ENCODE results near the gene NSMCE1.
"Not testable (repeated sequence)": the region's sequence is repeated elsewhere in the genome, so short reads cannot be mapped to it uniquely, and the experiment has no call there.

The NSMCE1 gene

DNA sequence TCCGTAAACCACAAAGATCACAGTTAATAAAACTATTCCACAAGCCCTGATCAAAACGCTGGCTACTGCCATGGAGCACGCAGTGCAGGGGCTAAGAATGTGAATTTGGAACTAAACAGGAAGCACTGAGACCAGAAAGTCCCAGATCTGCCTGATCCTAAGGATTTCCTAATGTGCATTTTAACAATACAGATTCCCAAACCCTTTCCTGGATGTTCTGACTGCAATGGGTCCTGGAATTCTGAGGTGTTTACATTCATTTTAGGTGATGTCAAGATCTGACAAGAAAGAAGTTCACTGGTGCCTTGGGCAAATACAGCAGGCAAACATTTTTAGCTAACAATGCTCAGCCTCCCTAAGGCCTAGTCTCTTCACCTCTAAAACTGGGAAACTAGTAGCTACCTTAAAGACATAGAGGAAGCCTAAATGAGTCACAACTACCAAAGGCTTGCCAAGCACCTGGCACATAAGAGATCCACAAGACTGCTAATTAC, 10.3 kb downstream of the NSMCE1 start:
- no peak overlapping the region for H3K27ac ChIP-seq
- TF ChIP-seq Cebpa-rat (IDR thresholded peaks at IDR 0.05): no peak
- H4K20me1 ChIP-seq: no peaks in the 10 kb centered on the region
- H3K36me3 ChIP-seq: peaks cover 24% of the 10 kb centered on the region
- H3K4me2 ChIP-seq: no peak overlapping the region
- no peaks in the 10 kb centered on the region for H3K4me1 ChIP-seq
- no peak overlapping the region for H3K4me3 ChIP-seq
- H3K27me3 ChIP-seq: no peaks in the 10 kb centered on the region
- no peaks in the 10 kb centered on the region for H3K9me3 ChIP-seq
- H3K9ac ChIP-seq: no peak overlapping the region

DNA sequence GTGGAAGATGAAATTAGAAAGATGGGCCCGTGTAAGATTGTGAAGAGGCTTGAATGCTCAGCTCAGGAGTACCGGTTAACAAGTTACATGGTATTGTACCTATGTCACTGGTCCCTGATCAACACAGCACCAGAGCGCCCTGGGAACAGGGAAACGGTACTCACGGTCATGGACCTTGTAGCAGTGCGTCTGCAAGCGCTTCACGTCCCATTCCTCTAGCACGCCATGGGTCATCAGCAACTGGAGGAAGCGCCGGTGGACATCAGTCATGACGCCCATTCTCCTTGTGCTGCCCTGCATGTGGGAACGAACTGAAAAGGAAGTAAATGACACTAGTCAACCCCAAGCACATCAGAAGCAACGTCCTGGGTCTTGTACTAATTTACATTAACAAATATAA, 11.3 kb downstream of the NSMCE1 start:
- Histone ChIP-seq H3K9me3 (no peaks in the 10 kb centered on the region), H3K27me3 (no peaks in the 10 kb centered on the region), H3K27ac (no peak overlapping the region), H3K9ac (no peak overlapping the region), H4K20me1 (no peaks in the 10 kb centered on the region), H3K36me3 (peaks cover 24% of the 10 kb centered on the region), H3K4me2 (no peak overlapping the region), H3K4me1 (peaks cover 6% of the 10 kb centered on the region; the same call in 1 of the 2 replicates), H3K4me3 (no peak overlapping the region)
- no peak for TF ChIP-seq Cebpa-rat (IDR thresholded peaks at IDR 0.05)

DNA sequence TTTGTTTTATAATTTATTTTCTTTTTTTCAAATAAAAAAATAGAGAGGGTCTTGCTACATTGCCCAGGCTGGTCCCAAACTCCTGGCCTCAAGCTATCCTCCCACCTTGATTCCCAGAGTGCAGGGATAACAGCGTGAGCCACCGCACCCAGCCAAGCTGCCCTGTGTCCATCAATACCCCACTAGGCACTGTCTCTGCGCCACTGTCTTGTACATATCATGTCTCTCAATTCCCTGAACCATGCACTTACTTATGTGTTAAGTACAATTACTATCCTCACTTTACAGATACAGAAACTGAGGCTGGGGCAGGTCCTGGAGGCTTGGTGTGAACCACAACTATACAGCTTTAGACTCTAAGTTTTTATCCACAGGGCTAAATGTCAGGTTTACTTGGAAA, 11.7 kb downstream of the NSMCE1 start:
- no peak overlapping the region for H3K27ac ChIP-seq
- H4K20me1 ChIP-seq: no peaks in the 10 kb centered on the region
- H3K4me1 ChIP-seq: peaks cover 6% of the 10 kb centered on the region; the same call in 1 of the 2 replicates
- no peak overlapping the region for H3K4me3 ChIP-seq
- no peak overlapping the region for H3K4me2 ChIP-seq
- H3K9ac ChIP-seq: no peak overlapping the region
- peaks cover 24% of the 10 kb centered on the region for H3K36me3 ChIP-seq
- H3K9me3 ChIP-seq: no peaks in the 10 kb centered on the region
- H3K27me3 ChIP-seq: no peaks in the 10 kb centered on the region
- TF ChIP-seq Cebpa-rat (IDR thresholded peaks at IDR 0.05): no peak

DNA sequence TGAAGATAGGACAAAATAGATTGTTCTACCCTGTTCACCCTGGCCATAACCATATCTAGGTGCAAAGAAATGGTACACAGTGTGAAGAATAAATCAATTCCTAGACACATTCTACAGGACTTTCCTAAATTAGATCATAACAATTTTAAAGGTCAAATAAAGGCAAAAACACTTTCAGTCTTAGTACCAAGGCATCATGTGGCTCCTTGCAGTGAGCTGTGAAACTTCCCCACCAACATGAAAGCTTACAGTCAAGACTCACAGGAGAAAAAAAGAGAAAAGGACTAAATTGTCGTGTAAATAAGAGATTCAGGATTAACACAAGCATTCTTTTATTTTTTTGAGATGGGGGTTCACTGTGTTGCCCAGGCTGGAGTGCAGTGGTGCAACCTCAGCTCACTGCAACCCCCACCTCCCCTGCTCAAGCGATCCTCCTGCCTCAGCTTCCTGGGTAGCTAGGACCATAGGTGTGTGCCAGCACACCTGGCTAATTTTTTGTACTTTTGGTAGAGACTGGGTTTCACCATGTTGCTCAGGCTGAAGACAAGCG, 14.2 kb downstream of the NSMCE1 start:
- Histone ChIP-seq H3K9me3 (no peaks in the 10 kb centered on the region), H3K27ac (no peak overlapping the region), H3K27me3 (no peaks in the 10 kb centered on the region), H3K4me1 (peaks cover 6% of the 10 kb centered on the region; the same call in 1 of the 2 replicates), H3K36me3 (peaks cover 24% of the 10 kb centered on the region), H3K4me2 (no peak overlapping the region), H3K9ac (no peak overlapping the region), H3K4me3 (no peak overlapping the region), H4K20me1 (no peaks in the 10 kb centered on the region)
- TF ChIP-seq Cebpa-rat (IDR thresholded peaks at IDR 0.05): no peak

GRCh38 chr16:27253526-27253930, 15.0 kb downstream of the NSMCE1 start:
- Histone ChIP-seq H3K9me3 (no peaks in the 10 kb centered on the region), H3K4me3 (no peak overlapping the region), H3K9ac (no peak overlapping the region), H3K4me1 (peaks cover 6% of the 10 kb centered on the region; the same call in 1 of the 2 replicates), H3K27ac (no peak overlapping the region), H3K36me3 (peaks cover 24% of the 10 kb centered on the region), H3K27me3 (no peaks in the 10 kb centered on the region), H3K4me2 (no peak overlapping the region), H4K20me1 (no peaks in the 10 kb centered on the region)
- TF ChIP-seq Cebpa-rat (IDR thresholded peaks at IDR 0.05): no peak

GRCh38 chr16:27252206-27252585, 16.4 kb downstream of the NSMCE1 start:
- no peaks in the 10 kb centered on the region for H4K20me1 ChIP-seq
- no peak overlapping the region for H3K4me3 ChIP-seq
- H3K9ac ChIP-seq: no peak overlapping the region
- peaks cover 7% of the 10 kb centered on the region for H3K4me1 ChIP-seq
- no peaks in the 10 kb centered on the region for H3K9me3 ChIP-seq
- no peaks in the 10 kb centered on the region for H3K27me3 ChIP-seq
- H3K36me3 ChIP-seq: peaks cover 22% of the 10 kb centered on the region
- no peak overlapping the region for H3K27ac ChIP-seq
- no peak overlapping the region for H3K4me2 ChIP-seq
- TF ChIP-seq Cebpa-rat (IDR thresholded peaks at IDR 0.05): no peak

DNA sequence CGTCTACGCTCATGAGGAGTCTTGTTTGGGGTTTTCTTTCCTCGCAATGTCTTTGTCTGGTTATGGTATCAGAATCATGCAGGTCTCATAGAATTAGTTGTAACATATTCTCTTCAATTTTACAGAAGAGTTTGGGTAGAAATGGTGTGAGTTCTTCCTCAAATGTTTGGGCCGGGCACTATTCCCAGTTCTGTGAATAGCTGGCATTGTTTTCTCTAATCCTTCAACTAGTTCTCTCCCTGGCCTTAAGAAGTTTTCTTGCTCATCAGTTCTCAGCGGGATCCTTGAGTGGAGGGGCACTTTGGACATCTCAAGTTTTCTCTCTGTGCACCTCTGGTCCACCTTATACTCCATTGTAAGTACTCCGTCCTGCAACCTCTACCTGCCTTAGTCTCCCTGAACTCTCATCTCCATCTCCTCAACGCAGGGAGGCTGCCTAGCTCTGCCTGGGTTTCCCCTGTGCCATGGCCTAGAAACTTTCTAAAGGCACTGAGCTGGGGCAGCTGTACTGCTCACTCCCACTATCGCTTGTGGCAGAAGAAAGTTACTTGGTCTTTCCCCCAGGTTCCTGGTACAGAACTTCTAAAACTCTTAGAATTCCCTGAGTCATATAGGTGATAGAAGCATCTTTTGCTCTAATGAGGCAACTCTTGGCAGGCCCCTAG, 16.9 kb downstream of the NSMCE1 start:
- Histone ChIP-seq H3K27me3 (no peaks in the 10 kb centered on the region), H3K4me1 (peaks cover 13% of the 10 kb centered on the region), H3K27ac (no peak overlapping the region), H3K4me3 (no peak overlapping the region), H3K9me3 (no peaks in the 10 kb centered on the region), H3K4me2 (no peak overlapping the region), H4K20me1 (no peaks in the 10 kb centered on the region), H3K9ac (no peak overlapping the region), H3K36me3 (peaks cover 17% of the 10 kb centered on the region)
- TF ChIP-seq Cebpa-rat (IDR thresholded peaks at IDR 0.05): no peak

DNA sequence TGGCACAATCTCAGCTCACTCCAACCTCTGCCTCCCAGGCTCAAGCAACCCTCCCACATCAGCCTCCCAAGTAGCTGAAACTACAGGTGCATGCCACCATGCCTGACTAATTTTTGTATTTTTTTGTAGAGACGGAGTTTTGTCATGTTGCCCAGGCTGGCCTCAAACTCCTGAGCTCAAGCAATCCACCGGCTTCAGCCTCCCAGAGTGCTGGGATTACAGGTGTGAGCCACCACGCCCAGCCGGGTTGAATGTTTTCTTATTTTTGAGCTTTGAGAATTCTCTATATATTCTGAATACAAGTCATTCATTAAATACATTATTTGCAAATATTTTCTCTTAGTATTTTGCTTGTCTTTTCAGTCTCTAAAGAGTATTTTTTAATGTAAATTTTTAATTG, 19.7 kb downstream of the NSMCE1 start:
- H4K20me1 ChIP-seq, H3K36me3 ChIP-seq, H3K9ac ChIP-seq, H3K27me3 ChIP-seq, H3K4me2 ChIP-seq, H3K27ac ChIP-seq, H3K4me3 ChIP-seq, H3K9me3 ChIP-seq: not testable (repeated sequence)
- peaks cover 24% of the 10 kb centered on the region for H3K4me1 ChIP-seq

DNA sequence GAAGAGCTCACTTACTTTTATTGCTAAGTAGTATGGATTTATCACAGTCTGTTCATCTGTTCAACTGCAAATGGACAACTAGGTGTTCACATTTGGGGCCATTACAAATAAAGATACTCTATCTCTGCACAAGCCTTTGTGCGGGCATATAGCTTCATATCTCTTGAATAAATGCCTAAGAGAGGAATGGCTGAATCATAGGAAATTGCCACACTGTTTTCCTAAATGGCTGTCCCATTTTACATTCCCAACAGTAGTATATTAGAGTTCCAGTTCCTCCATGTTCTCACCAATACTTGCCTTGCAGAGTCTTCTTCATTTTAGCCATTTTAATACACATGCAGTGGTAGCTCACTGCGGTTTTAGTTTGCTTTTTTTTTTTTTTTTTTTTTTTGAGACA, 20.5 kb downstream of the NSMCE1 start:
- Histone ChIP-seq H3K27me3 (no peaks in the 10 kb centered on the region), H3K9me3 (no peaks in the 10 kb centered on the region), H4K20me1 (no peaks in the 10 kb centered on the region; the same call in 1 of the 2 replicates), H3K36me3 (no peaks in the 10 kb centered on the region; the same call in 1 of the 2 replicates), H3K4me3 (no peak overlapping the region), H3K4me1 (peaks cover 31% of the 10 kb centered on the region), H3K9ac (no peak overlapping the region), H3K4me2 (no peak overlapping the region), H3K27ac (no peak overlapping the region)
- no peak for TF ChIP-seq Cebpa-rat (IDR thresholded peaks at IDR 0.05)

DNA sequence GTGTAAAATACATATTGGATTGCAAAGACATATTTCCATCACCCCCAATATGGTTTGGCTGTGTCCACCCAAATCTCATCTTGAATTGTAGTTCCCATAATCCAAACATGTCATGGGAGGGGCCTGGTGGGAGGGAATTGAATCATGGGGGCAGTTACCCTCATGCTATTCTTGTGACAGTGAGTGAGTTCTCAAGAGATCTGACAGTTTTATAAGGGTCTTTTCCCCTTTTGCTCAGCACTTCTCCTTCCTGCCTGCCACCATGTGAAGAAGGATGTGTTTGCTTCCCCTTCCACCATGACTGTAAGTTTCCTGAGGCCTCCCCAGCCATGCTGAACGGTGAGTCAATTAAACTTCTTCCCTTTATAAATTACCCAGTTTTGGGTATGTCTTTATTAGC, 21.5 kb downstream of the NSMCE1 start:
- not testable (repeated sequence) for H3K27me3 ChIP-seq, H3K36me3 ChIP-seq, H3K4me3 ChIP-seq, H3K27ac ChIP-seq, H3K9ac ChIP-seq, H4K20me1 ChIP-seq, H3K9me3 ChIP-seq
- Histone ChIP-seq H3K4me1 (peaks cover 35% of the 10 kb centered on the region), H3K4me2 (peak overlapping the region; percentile 9; the same call in 1 of the 2 replicates)

All from BLaER1 (cell line).